GM18499 (cell line): ENCODE measurements around the gene YARS1.
"Not testable (repeated sequence)": the region's sequence is repeated elsewhere in the genome, so short reads cannot be mapped to it uniquely, and the experiment has no call there.

Source experiments
- ATAC-seq: cut with Tn5 transposase; IDR thresholded peaks from one replicate; pipeline ENCODE4 v1.9.1; 2021; ENCODE audit warnings: moderate number of reproducible peaks; ENCODE audit not compliant: insufficient read depth, unreplicated experiment

Gene YARS1

DNA sequence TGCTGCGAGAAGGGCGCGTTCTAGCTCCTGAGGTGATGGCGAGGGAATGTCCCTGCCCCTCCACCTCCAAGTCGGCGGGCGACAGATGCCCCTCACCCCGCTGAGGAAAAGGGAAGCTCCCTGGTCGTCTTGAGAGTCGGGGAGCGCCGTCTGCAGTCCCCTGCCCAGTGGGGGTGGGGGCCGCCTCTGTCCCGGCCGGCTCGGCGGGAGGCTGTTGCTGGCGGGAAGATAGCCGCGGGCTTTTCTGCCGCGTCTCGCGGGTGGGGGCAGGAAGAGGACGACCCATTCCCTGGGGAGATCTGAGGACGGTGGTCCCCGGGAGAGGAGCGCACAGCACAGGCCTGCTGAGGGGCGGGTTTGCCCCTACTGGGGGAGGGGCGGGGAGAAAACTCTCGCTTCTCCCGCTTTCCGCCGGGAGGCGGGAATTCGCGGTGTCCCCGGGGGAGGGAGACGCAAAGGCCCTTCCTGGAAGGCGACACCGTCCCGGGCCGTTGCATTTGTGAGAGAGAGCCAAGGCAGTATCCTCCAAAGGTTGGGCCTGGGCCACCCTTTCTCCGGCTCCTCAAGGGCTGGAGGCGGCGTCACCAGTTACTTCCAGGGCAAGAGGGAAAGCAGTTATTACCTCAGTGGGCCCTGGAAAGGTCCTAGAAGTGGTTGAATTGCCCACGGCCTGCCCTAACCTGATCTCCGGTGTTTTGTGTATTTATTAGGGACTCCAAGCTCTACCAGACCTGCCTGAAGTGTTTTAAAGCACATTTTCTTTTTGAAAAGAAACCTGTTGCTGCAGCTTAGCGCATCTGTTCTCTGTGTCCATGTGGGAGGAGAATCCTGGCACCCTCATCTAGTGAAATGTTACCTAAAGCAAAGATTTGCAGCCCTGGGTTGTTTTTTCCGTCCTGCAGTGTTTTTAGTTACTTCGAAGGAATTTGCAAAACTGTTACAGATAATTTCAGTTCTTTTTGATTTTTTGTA is 943 bp upstream of the YARS1 start:
- ATAC-seq: no peak

DNA sequence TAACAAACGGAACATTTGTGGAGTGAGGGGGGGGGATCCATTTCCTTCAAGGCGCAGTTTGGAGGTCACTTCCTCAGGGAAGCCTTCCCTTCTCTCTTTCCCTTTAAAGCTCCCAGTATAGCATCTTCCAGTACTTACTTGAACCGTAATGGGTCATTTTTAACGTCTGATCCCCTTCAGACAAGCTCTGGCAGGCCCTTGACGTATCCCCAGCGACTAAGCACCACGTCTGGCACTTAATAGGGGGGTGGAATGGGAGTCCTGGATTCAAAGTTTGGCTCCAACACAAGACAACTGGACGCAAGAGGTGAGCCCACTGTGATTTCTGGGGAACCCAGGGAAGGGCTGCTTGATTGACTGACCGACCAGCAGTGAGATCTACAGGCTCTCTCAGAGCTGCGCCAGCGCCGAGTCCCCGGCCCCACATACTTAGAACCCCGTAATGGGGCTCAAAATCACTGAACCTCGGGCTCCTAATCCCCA is 441 bp downstream of the YARS1 start:
- ATAC-seq: peak; percentile 12

DNA sequence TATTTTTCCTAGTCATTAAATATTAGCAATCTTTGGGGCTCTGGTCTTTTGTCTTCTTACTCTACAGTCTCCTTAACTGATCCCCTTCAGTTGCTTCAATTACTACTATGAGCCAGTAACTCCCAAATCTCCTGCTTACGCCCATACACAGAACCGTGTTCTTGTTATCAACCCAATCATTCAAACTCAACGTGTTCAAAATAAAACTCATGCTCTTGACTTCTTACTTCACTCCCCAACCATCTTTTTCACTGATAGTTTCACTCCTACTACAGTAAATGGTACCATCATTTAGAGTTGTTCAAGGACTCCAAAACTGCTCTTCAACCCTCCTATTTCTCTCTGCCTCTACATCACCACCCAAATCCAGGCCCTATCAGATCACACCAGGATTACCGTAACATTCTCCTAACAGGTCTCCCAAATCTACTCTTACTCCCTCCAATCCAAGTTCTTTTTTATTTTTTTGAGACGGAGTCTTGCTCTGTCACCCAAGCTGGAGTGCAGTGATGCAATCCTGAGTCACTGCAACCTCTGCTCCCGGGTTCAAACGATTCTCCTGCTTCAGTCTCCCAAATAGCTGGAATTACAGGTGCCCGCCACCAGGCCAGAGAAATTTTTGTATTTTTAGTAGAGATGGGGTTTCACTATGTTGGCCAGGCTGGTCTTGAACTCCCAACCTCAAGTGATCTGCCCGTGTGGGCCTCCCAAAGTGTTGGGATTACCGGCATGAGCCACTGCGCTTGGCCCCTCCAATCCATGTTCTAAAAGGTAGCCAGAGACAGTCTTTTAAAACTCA is 3.0 kb downstream of the YARS1 start:
- no peak for ATAC-seq

DNA sequence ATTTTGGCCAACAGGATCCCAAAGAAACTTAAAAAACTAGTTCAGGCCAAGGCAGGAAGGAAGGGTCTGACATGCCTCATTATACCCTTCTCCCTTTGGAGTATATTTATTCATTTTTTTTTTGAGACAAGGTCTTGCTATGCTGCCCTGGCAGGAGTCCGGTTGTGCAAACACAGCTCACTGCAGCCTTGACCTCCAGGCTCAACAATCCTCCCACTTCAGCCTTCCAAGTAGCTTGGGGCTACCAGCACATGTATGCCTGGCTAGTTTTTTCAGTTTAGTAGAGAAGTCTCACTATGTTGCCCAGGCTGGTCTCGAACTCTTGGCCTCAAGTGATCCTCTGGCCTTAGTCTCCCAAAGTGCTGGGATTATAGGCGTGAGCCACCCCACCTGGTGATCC is 5.2 kb downstream of the YARS1 start:
- no peak for ATAC-seq

DNA sequence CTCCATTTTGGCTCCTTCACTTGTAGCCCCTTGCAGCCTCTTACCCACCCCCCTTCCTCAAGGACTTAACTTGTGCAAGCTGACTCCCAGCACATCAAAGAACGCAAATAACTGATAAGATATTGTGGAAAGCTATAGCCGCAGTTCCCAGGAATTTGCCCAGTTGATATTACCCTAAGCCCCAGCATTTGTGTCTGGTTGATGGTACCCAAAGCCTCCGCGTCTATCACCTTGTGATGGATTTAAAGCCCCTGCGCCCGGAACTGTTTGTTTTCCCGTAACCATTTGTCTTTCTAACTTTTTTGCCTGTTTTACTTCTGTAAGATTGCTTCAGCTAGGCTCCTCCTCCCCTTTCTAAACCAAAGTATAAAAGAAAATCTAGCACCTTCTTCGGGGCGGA is 5.9 kb downstream of the YARS1 start:
- ATAC-seq: no peak

DNA sequence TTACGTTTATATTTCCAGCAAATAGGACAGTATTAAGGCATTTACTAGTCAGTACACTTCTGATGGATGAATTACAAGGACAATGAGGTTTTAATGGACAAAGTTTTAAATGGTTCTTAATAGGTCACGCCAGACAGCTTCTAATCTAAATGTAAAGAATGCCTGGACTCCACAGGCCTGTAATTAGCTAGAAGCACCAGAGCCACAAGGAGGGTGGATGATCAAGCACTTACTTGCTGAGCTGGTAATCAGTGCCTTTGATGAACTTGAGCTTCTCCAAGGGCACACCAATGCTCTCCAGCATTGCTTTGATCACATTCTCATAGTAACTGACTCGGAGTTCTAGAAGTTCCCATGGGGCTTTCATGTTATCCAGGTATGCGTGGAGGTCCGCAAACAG is 6.8 kb downstream of the YARS1 start:
- ATAC-seq: no peak

DNA sequence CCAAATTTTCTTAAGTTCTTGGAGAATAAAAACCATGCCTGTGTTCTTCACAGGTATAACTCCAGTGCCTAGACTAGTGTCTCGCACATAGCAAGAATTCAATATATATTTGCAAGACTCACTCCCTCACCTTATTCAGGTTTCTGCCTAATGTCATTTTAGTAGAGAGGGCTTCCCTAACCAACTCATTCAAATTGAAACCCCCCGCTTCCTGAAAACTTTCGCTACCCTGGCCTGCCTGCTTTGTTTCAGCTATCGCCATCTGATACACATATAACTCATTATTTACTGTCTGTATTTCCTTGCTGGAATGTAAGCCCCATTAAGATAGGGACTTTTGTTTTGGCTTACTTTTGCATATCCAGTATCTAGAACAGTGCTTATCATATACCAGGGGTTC is 8.6 kb downstream of the YARS1 start:
- no peak for ATAC-seq

DNA sequence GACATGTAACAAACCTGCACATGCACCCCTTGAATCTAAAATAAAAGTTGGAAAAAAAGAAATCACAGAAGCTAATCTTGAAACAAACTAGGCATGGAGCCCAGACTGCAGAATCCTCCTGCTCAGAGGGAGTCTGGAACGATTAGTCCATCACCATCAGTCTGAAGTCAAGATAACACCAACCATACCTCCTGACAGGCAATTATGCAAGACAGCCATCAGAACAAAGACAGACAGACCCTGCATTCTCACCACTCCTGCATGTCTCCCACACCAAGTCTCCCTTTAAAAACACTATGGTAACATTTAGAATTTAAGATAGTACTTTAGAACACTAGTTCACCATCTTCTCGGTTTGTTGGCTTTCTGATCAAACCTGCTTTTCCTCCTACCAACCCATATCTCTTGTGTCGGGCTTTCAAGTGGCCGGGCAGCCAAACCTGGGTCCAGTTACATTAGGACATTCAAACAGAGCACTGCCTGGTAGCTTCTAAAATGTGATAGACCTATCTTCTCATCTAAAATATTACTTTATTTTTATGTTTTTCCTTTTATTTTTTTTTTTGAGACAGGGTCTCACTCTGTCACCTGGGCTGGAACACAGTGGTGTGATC is 10.1 kb downstream of the YARS1 start:
- ATAC-seq: no peak

DNA sequence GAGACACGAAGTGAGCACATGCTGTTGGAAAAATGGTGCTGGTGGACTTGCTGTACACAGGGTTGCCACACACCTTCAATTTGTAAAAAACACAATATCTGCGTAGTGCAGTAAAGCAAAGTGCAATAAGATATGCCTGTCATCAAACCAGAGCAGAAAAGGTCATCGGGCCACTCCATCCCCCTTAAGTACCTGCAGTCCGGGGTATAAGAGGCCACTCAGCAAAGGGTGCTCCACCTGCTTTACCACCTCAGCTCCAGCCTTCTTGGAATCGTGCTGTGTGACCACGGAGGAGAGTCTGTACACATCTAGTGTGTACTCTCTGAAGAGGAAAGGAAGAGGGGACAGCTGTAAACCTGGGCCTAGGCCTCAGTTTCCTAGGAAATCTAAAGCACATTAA is 10.9 kb downstream of the YARS1 start:
- ATAC-seq: no peak

DNA sequence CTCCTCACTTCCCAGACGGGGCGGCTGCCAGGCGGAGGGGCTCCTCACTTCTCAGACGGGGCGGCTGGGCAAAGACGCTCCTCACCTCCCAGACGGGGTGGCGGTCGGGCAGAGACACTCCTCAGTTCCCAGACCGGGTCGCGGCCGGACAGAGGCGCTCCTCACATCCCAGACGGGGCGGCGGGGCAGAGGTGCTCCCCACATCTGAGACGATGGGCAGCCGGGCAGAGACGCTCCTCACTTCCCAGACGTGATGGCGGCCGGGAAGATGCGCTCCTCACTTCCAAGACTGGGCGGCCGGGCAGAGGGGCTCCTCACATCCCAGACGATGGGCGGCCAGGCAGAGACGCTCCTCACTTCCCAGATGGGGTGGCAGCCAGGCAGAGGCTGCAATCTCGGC is 12.7 kb downstream of the YARS1 start:
- ATAC-seq: not testable (repeated sequence)

DNA sequence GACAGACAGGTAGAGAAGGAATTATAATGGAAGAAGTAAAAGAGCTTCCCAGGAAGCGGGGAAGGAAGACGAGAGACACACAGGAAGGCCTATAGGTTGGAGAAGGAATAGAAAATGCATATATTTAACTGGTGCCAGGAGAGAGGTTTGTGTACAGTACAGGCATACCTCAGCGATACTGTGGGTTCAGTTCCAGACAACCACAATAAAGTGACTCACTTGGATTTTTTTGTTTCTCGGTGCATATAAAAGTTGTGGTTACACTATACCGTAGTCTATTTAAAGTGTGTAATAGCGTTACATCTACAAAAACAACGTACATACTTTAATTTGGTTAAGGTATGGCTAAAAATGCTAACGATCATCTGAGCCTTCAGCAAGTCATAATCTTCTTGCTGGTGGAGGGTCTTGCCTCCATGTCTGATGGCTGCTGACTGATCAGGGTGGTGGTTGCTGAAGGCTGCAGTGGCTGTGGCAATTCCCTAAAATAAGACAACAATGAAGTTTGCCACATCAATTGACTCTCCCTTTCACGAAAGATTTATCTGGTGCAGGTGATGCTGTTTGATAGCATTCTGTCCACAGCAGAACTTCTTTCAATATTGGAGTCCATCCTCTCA is 16.0 kb downstream of the YARS1 start:
- ATAC-seq: no peak

DNA sequence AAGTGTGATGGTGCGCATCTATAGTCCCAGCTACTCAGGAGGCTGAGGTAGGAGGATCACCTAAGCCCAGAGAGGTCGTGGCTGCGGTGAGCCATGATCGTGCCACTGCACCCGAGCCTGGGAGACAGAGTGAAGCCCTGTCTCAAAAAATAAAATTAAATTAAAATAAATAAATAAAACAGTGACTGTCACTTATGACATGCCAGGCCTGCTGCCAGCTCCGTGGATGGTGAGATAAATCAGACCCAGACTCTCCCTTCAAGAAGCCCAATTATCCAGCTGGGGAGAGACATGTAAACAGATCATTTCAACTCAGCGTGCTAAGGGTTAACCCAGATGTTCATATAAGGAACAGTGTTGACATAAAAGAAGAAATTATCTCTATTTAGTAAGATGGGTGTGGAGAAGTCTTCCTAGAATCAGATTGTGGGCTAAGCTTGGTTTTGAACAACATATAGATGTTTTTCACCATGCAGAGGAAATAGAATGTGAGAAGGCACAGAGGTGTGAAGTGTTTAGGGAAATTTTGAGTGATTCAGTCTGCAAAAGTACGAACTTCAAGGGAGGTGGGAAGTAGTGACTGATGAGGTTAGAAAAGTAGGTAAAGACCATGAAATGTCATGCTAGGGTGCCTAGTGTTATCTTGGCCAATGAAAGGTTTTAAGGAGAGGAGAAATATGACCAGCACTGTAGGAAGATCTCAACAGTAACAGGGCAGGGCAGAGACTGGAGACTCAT is 18.3 kb downstream of the YARS1 start:
- ATAC-seq: no peak

DNA sequence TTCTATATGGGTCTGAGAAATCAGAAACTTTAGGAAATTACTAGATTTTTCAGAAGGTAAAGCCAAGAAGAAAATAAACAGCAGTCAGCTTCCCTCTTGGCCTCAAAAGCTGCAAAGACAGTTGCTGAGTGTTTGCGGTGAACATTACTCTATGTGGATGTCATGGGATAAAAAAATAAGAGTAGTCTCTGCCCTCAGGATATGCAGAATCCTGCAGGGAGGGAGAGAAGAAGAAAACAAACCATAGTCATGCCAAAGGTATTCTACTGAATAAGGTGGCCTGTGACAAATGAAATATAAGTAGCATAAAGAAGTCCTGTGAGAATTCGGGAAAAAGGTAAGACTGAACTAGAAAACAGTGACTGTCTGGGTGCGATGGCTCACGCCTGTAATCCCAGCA is 19.0 kb downstream of the YARS1 start:
- no peak for ATAC-seq

DNA sequence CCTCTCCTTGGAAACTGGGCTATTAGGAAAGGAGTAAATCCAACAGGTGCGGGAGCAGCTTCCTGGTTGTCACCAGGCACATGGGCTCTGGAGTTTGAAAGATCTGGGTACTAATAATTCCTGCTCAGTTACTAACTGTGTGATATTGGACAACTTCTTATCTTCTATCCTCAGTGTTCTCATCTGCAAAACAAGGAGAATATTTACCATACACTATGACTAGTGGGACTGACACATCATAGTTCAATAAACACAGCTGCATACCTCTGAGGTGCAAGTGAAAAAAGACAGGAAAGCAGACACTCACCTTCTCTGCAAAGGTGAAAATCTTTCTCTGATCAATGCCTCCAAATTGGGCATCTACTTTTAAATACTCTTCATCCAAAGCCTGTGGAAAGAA is 19.7 kb downstream of the YARS1 start:
- ATAC-seq: no peak

DNA sequence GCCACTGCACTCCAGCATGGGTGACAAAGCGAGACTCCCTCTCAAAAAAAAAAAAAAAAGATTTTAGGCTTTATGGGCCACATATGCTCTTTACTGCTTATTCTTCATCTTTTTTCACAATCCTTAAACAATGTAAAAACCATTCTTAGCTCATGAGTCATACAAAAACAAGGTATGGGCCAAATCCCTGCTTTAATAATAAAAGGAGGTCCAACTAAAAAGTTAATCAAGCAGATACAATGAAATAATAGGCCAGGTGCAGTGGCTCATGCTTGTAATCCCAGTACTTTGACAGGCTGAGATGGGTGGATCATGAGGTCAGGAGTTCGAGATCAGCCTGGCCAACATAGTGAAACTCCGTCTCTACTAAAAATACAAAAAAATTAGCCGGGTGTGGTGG is 21.4 kb downstream of the YARS1 start:
- ATAC-seq: not testable (repeated sequence)

DNA sequence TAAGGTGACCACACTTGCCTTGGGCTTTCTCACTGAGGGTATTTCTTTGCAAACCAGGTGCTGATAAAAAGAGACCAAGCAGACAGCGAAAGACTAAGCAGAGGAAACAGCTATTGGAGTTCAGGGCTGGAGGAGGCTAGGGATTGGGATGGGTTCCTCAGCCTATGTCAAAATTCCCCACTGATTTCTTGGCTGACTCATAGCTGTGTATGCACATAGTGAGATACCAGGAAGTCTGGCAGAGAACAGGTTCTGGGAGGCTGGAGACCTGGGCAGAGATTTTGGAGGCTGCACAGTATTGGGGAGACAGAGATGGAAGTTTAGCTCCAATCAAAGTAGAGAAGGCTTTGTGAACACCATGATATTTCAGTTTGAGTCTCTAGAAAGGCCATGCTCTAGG is 25.3 kb downstream of the YARS1 start:
- no peak for ATAC-seq

DNA sequence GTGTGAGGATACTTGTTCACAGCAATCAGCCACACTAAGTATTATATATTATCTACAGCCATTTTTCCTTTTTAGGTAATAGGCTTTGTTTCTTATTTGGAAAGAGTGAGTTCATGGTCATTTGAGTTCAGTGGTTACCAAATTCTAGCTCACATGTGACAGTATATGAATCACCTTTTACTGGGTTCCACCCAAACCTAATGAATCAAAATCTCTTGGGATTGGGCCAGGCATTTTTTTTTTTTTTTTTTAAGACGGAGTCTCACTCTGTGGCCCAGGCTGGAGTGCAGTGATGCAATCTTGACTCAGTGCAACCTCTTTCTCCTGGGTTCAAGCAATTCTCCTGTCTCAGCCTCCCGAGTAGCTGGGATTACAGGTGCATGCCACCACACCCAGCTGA is 27.8 kb downstream of the YARS1 start:
- not testable (repeated sequence) for ATAC-seq

DNA sequence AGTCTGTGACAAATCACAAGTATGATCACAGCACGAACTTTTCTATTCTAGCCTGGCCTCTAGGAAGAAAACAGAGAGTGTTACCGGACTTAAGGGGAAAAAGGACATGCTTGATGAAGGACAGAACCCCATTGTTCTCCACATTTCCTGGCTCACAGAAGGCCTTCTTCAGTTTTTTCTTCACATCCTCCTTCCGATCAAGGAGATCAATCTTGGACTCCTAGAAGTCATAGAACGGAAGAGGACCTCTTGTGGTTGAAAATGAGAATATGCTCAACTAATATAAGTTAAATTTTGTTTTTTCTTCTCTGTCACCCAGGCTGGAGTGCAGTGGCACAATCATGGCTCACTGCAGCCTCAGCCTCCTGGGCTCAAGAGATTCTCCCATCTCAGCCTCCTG is 30.3 kb downstream of the YARS1 start:
- ATAC-seq: no peak

DNA sequence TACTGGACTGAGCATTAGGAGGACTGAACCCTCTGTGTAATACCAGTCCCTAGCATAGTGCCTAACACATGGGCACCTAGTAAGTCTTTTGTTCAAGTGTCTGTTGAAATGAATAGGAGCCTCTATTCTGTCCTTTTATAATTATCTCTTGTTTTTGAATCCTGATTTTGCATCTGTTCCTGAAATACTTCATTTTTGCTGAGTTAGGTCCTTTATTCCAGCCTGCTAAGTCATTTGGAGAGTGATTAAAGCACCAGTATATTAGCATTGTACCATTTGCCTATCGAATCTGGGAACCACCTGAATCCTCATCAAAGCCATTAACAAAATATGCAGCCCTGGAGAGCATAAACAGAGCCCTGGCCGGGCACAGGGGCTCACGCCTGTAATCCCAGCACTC is 32.3 kb downstream of the YARS1 start:
- ATAC-seq: no peak

DNA sequence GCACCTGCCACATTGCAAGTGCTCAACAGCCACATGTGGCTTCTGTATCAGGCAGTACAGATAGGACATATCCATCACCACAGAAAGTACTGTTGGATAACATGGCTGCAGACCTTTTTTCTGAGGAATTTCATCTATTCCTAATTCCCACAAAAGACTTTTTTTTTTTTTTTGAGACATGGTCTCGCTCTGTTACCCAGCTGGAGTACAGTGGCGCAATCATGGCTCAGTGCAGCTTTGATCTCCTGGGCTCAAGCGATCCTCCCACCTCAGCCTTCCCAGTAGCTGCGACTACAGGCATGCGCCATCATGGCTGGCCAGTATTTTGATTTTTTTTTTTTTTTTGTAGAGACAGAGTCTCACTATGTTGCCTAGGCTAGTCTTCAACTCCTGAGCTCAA is 33.3 kb downstream of the YARS1 start:
- no peak for ATAC-seq
